Coronary artery (tissue), 2 donors: ENCODE measurements around the gene PCDH15.

Source experiments
- DNase-seq: peaks from one replicate; pipeline ENCODE4 v3.0.0-alpha.2; 2017; ENCODE audit warnings: low spot score
- H3K27ac ChIP-seq, 2 donors: fragments of 200-600 bp; sonication (generic); one replicate each; pipeline ENCODE4 v1.5.1; 2016 to 2019
- H3K4me3 ChIP-seq: fragments of 200-600 bp; sonication (generic); 2 replicates; pipeline ENCODE4 v1.5.1; 2016; ENCODE audit warnings: mild to moderate bottlenecking, moderate library complexity
- CTCF ChIP-seq: fragments of 200-600 bp; sonication (generic); IDR thresholded peaks from one replicate; pipeline ENCODE4 v1.5.1; 2019; ENCODE audit warnings: antibody characterized with exemption

PCDH15 gene

GRCh38 chr10:54203401-54203800 is 597.6 kb downstream of the PCDH15 start:
- no peak overlapping the region for H3K4me3 ChIP-seq
- DNase-seq: no peak
- TF ChIP-seq CTCF: no peak
- no peak overlapping the region for H3K27ac ChIP-seq

GRCh38 chr10:54198051-54198450 is 603.0 kb downstream of the PCDH15 start:
- DNase-seq: no peak
- TF ChIP-seq CTCF: no peak
- Histone ChIP-seq H3K27ac (no peak overlapping the region), H3K4me3 (no peak overlapping the region)

GRCh38 chr10:54194806-54195205 is 606.2 kb downstream of the PCDH15 start:
- Histone ChIP-seq H3K27ac (no peak overlapping the region), H3K4me3 (no peak overlapping the region)
- TF ChIP-seq CTCF: no peak
- no peak for DNase-seq

GRCh38 chr10:54159924-54160323 is 641.1 kb downstream of the PCDH15 start:
- DNase-seq: no peak
- TF ChIP-seq CTCF: no peak
- no peak overlapping the region for H3K27ac ChIP-seq
- no peak overlapping the region for H3K4me3 ChIP-seq

GRCh38 chr10:54148508-54148907 is 652.5 kb downstream of the PCDH15 start:
- DNase-seq: no peak
- TF ChIP-seq CTCF: no peak
- no peak overlapping the region for H3K4me3 ChIP-seq
- H3K27ac ChIP-seq: no peak overlapping the region

DNA sequence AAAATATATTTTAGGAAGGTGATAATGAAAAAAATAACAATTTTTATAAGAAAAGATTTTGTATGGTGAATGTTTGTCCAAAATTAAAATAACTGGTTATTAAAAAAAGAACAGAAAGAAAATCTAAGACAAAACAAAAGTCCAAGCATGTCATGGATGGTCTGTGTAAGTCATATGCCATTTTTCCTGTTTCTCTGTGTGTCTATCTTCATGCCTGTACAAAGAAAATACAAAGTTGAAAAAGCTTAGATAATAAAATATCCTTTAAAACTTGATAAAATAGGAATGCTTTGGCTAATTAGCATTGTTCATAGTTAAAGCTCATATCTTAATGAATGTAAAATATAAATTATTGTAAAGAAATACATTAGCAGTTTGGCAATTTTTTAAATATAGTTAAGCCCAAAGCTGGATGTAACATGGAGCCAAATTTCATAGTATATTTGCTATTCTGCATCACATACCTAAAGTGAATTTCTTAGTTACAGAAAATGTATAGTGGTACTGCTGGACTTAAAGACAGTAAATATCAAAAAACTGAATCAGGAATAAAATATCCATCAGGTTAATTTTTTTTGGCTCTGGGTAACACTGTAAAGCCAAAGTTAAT is 661.1 kb downstream of the PCDH15 start:
- TF ChIP-seq CTCF: no peak
- no peak for DNase-seq
- Histone ChIP-seq H3K27ac (no peak overlapping the region), H3K4me3 (no peak overlapping the region)

DNA sequence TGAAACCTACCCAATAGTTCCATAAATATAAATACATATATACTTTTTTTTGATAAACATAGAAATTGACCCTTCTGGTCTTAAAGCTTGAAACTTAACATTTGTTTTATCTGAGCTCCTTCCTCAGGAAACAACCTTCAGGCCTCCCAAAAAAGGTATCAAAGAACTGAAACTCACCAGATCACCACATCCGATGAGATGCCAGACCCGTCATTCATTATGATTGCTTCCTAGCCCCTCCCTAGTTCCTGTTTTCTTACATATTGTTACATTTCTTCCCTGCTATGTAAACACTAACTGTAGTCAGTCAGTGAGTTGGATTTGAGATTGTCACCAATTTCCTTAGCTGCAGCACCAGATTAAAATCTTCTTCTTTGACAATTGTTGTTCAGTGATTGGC is 663.6 kb downstream of the PCDH15 start:
- DNase-seq: no peak
- Histone ChIP-seq H3K27ac (no peak overlapping the region), H3K4me3 (no peak overlapping the region)
- TF ChIP-seq CTCF: no peak
